ENCODE results near the gene SEMA3E. TPM values are rescaled to one million over a fixed set of nuclear protein-coding genes. Genes with fewer than 3 reads are reported as not detected.
"Not testable (repeated sequence)": the region's sequence is repeated elsewhere in the genome, so short reads cannot be mapped to it uniquely, and the experiment has no call there.

Gene SEMA3E
- total and polyA plus RNA-seq, 10 of the 15 experiments (the other 5 are each of a cell fraction or from before 2014, with no cell fraction given): 0.08 to 2.0 (median 0.82) TPM

DNA sequence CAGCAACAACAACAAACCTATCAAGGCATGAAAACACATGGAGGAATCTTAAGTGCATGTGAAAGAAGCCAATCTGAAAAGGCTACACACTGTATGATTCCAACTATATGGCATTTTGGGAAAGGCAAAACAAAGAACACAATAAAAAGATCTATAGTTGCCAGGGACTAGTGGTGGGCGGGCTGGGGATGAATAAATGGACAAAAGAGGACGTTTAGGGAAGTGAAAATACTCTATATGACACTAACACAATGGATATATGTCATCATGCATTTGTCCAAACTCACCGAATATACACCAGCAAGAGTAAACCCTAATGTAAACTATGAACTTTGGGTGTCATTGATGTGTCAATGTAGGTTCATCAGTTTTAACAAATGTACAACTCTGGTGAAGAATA, 89.1 kb downstream of the SEMA3E start:
- H3K4me2 ChIP-seq (ENCODE audit: control insufficient read depth, insufficient read depth): no peak overlapping the region
- ChIA-PET RAD21 (ENCODE audit: unreplicated experiment) (no interaction called here), POLR2A (no interaction called here), CTCF (no interaction called here), SMC1A (ENCODE audit: uncharacterized antibody, unreplicated experiment) (interaction anchor here (0.7 kb wide), 1 partner anchor 286 kb away, joined by 3 read pairs; no protein-coding TSS in a partner anchor)
- DNase-seq (ENCODE audit: low read depth, low spot score) (no peak), ATAC-seq (peak; percentile 91), FAIRE-seq (peak; percentile 66)
- no peaks in the 10 kb centered on the region for H3K79me2 ChIP-seq (ENCODE audit: control insufficient read depth, insufficient read depth, low read length)
- H3K36me3 ChIP-seq (ENCODE audit: control insufficient read depth in 2 of 2, insufficient read depth in 2 of 2, low read length in 1 of 2): no peaks in the 10 kb centered on the region
- no peak overlapping the region for H3K27ac ChIP-seq (ENCODE audit: control insufficient read depth, insufficient read depth)
- in situ Hi-C loops (cut with MboI): no loop called here
- no peaks in the 10 kb centered on the region for H3K4me1 ChIP-seq (ENCODE audit: control insufficient read depth, insufficient read depth, low read length)
- peak; percentile 16; the same call in 1 of the 2 replicates for TF ChIP-seq MTA2 (IDR thresholded peaks at IDR 0.05; ENCODE audit: low read depth)
- peak; percentile 53; the same call in 1 of the 2 replicates for TF ChIP-seq DPF2 (IDR thresholded peaks at IDR 0.05)
- TF ChIP-seq NFYA (IDR thresholded peaks at IDR 0.05; ENCODE audit: borderline replicate concordance, low read depth, low read length): no peak
- TF ChIP-seq, protein P1, sequence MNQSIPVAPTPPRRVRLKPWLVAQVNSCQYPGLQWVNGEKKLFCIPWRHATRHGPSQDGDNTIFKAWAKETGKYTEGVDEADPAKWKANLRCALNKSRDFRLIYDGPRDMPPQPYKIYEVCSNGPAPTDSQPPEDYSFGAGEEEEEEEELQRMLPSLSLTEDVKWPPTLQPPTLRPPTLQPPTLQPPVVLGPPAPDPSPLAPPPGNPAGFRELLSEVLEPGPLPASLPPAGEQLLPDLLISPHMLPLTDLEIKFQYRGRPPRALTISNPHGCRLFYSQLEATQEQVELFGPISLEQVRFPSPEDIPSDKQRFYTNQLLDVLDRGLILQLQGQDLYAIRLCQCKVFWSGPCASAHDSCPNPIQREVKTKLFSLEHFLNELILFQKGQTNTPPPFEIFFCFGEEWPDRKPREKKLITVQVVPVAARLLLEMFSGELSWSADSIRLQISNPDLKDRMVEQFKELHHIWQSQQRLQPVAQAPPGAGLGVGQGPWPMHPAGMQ (IDR thresholded peaks at IDR 0.05; ENCODE audit: borderline replicate concordance): no peak
- no peak for TF ChIP-seq RELA (IDR thresholded peaks at IDR 0.05; ENCODE audit: borderline replicate concordance, partially characterized antibody)
- TF ChIP-seq NR2C1 (IDR thresholded peaks at IDR 0.05): peak; percentile 40; the same call in 1 of the 2 replicates
- TF ChIP-seq IKZF2 (IDR thresholded peaks at IDR 0.05): peak; percentile 26 to 63; a peak in 3 of 4 replicates
- no peak for TF ChIP-seq TBL1XR1 (IDR thresholded peaks at IDR 0.05; ENCODE audit: low read depth, low read length)
- TF ChIP-seq SPI1 (IDR thresholded peaks at IDR 0.05; ENCODE audit: borderline replicate concordance, insufficient read depth, low read depth, low read length): peak; percentile 66
- H3K4me3 ChIP-seq: no peak overlapping the region
- no TSS peak for BruUV-seq (replicated peaks)
- H3K27me3 ChIP-seq (replicated peaks in 1 of 2; ENCODE audit: control insufficient read depth in 2 of 2, insufficient read depth in 2 of 2, low read length in 1 of 2): no peaks in the 10 kb centered on the region
- no peak overlapping the region for H3K9ac ChIP-seq (ENCODE audit: control insufficient read depth, insufficient read depth, low read length)
- WGBS (ENCODE audit: insufficient coverage, insufficient replicate concordance, low lambda C conversion rate, missing lambda C conversion rate): 31% methylated on average over 3 of the region's 3 CpGs
- no peaks in the 10 kb centered on the region for H4K20me1 ChIP-seq (ENCODE audit: control insufficient read depth, insufficient read depth)
- H2AFZ ChIP-seq (ENCODE audit: control insufficient read depth, low read depth, low read length): no peak overlapping the region
- intact Hi-C loops (cut with micrococcal nuclease; ENCODE audit: unreplicated experiment): no loop called here
- no peaks in the 10 kb centered on the region for H3K9me3 ChIP-seq (replicated peaks; ENCODE audit: control insufficient read depth, insufficient read depth, low read length)

DNA sequence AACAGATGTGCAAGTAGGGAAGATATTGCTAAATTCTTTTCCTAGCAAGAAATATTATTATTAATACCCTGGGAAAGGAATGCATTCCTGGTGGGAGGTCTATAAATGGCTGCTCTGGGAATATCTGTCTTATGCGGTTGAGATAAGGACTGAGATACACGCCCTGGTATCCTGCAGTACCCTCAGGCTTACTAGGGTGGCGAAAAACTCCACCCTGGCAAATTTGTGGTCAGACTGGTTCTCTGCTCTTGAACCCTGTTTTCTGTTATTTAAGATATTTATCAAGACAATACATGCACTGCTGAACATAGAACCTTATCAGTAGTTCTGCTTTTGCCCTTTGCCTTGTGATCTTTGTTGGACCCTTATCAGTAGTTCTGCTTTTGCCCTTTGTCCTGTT, 96.4 kb downstream of the SEMA3E start:
- SMC1A ChIA-PET (ENCODE audit: uncharacterized antibody, unreplicated experiment): interaction anchor here (0.6 kb wide), 1 partner anchor 27 kb away, joined by 3 read pairs; no protein-coding TSS in a partner anchor
- CTCF ChIA-PET; in situ Hi-C loops (cut with MboI); BruUV-seq (replicated peaks); intact Hi-C loops (cut with micrococcal nuclease; ENCODE audit: unreplicated experiment); FAIRE-seq; H3K9me3 ChIP-seq (replicated peaks; ENCODE audit: control insufficient read depth, insufficient read depth, low read length); ATAC-seq; H3K27me3 ChIP-seq (replicated peaks in 1 of 2; ENCODE audit: control insufficient read depth in 2 of 2, insufficient read depth in 2 of 2, low read length in 1 of 2); H3K4me3 ChIP-seq; H4K20me1 ChIP-seq (ENCODE audit: control insufficient read depth, insufficient read depth); H3K4me2 ChIP-seq (ENCODE audit: control insufficient read depth, insufficient read depth); H3K4me1 ChIP-seq (ENCODE audit: control insufficient read depth, insufficient read depth, low read length); DNase-seq (ENCODE audit: low read depth, low spot score); H2AFZ ChIP-seq (ENCODE audit: control insufficient read depth, low read depth, low read length); H3K36me3 ChIP-seq (ENCODE audit: control insufficient read depth in 2 of 2, insufficient read depth in 2 of 2, low read length in 1 of 2); POLR2A ChIA-PET; H3K9ac ChIP-seq (ENCODE audit: control insufficient read depth, insufficient read depth, low read length); H3K27ac ChIP-seq (ENCODE audit: control insufficient read depth, insufficient read depth); RAD21 ChIA-PET (ENCODE audit: unreplicated experiment); H3K79me2 ChIP-seq (ENCODE audit: control insufficient read depth, insufficient read depth, low read length): not testable (repeated sequence)
- WGBS (ENCODE audit: insufficient coverage, insufficient replicate concordance, low lambda C conversion rate, missing lambda C conversion rate): 0% methylated on average over 3 of the region's 3 CpGs

Data from GM12878 (cell line).